A549 (cell line): ENCODE results near the gene ANO2. TPM values are rescaled to one million over a fixed set of nuclear protein-coding genes. Genes with fewer than 3 reads are reported as not detected.

Experiments
- ATAC-seq, 2 experiments: fragments of 200-7000 bp in 1 of 2; fragments of >200 bp in 1 of 2; cut with Nextera tagmentation in 1 of 2; cut with Tn5 transposase in 1 of 2; 3 replicates each; pipeline versions ENCODE4 v1.8.0 to v1.9.1; 2018 to 2020; ENCODE audit warnings: mild to moderate bottlenecking in 1 of 2, moderate library complexity in 1 of 2
- CTCF ChIA-PET: fragments of 300-600 bp; sonication (Branson Sonifier 250); formaldehyde crosslinking; extraction: SDS; loops from one replicate; lab custom pipeline; 2021; ENCODE audit warnings: antibody characterized with exemption, inconsistent platforms; lab: Yijun Ruan, JAX
- POLR2A ChIA-PET: fragments of 350-600 bp; formaldehyde crosslinking; extraction: SDS; loops from one replicate; lab custom pipeline; 2021; ENCODE audit warnings: antibody characterized with exemption, inconsistent platforms; lab: Yijun Ruan, JAX
- DNase-seq, 2 experiments: peaks; one replicate each; pipeline versions ENCODE4 v3.0.0 to v3.0.0-alpha.2; 2011 to 2016; ENCODE audit warnings: low read depth in 1 of 2, low spot score in 1 of 2
- FAIRE-seq: peaks from 2 replicates; lab custom pipeline; 2011; peaks lifted over from hg19 to GRCh38; lab: Jason Lieb, UNC
- H3K27ac ChIP-seq, 2 experiments: fragments of >200 bp; sonication (Bioruptor Twin); formaldehyde crosslinking; 3 replicates each; pipeline ENCODE4 v1.5.1; 2016 to 2017
- H3K4me1 ChIP-seq: fragments of >200 bp; sonication (Bioruptor Twin); formaldehyde crosslinking; 3 replicates; pipeline ENCODE4 v1.6.1; 2016
- H3K4me2 ChIP-seq: fragments of >200 bp; sonication (Bioruptor Twin); formaldehyde crosslinking; 3 replicates; pipeline ENCODE4 v1.6.1; 2016
- H3K4me3 ChIP-seq: fragments of >200 bp; sonication (Bioruptor Twin); formaldehyde crosslinking; 3 replicates; pipeline ENCODE4 v1.5.1; 2016
- H3K9me3 ChIP-seq: fragments of >200 bp; sonication (Bioruptor Twin); formaldehyde crosslinking; 3 replicates; pipeline ENCODE4 v1.6.1; 2016
- BCL3 ChIP-seq: fragments of >200 bp; sonication (Bioruptor Twin); formaldehyde crosslinking; IDR thresholded peaks from 3 replicates; pipeline ENCODE4 v1.6.1; 2016
- CBX2 ChIP-seq: fragments of 200-600 bp; sonication (generic); IDR thresholded peaks from 2 replicates; pipeline ENCODE4 v1.6.1; 2016; ENCODE audit warnings: low read depth, mild to moderate bottlenecking, borderline replicate concordance
- CEBPB ChIP-seq, 2 experiments: fragments of >200 bp in 1 of 2; sonication (Bioruptor Twin) in 1 of 2; formaldehyde crosslinking in 1 of 2; IDR thresholded peaks; 2 replicates each; pipeline ENCODE4 v1.6.1; 2012 to 2016
- CHD4 ChIP-seq: fragments of 200-600 bp; sonication (generic); IDR thresholded peaks from 2 replicates; pipeline ENCODE4 v1.6.1; 2016; ENCODE audit warnings: antibody characterized with exemption, mild to moderate bottlenecking, borderline replicate concordance
- CTCF ChIP-seq: fragments of >200 bp; sonication (Bioruptor Twin); formaldehyde crosslinking; IDR thresholded peaks from 3 replicates; pipeline ENCODE4 v1.5.1; 2016
- ESRRA ChIP-seq: fragments of 150-350 bp; IDR thresholded peaks from 2 replicates; pipeline ENCODE4 v1.6.1; 2014; ENCODE audit warnings: mild to moderate bottlenecking, low read length, borderline replicate concordance
- FOSL2 ChIP-seq, 2 experiments: fragments of 450-650 bp in 1 of 2; fragments of >200 bp in 1 of 2; sonication (Bioruptor Twin) in 1 of 2; formaldehyde crosslinking; IDR thresholded peaks; 2 replicates each; pipeline versions ENCODE4 v1.5.0 to v1.6.1; 2016 to 2020; ENCODE audit warnings: mild to moderate bottlenecking in 1 of 2, moderate library complexity in 1 of 2
- FOXS1 ChIP-seq: fragments of 250-450 bp; sonication (Bioruptor Pico); IDR thresholded peaks from 2 replicates; pipeline ENCODE4 v1.5.0; 2020; ENCODE audit warnings: mild to moderate bottlenecking, moderate library complexity
- HDAC2 ChIP-seq: fragments of 200-600 bp; sonication (generic); IDR thresholded peaks from 2 replicates; pipeline ENCODE4 v1.6.1; 2016
- HES2 ChIP-seq: fragments of >200 bp; sonication (Bioruptor Twin); formaldehyde crosslinking; IDR thresholded peaks from 2 replicates; pipeline ENCODE4 v1.6.1; 2016
- HOXA7 ChIP-seq: fragments of 250-450 bp; sonication (Bioruptor Pico); IDR thresholded peaks from 2 replicates; pipeline ENCODE4 v1.5.0; 2020; ENCODE audit warnings: mild to moderate bottlenecking, moderate library complexity
- HOXB13 ChIP-seq: fragments of 250-450 bp; sonication (Bioruptor Pico); IDR thresholded peaks from 2 replicates; pipeline ENCODE4 v1.5.0; 2020; ENCODE audit warnings: low read depth, mild to moderate bottlenecking, moderate library complexity
- JUNB ChIP-seq: fragments of >200 bp; sonication (Bioruptor Twin); formaldehyde crosslinking; IDR thresholded peaks from 2 replicates; pipeline ENCODE4 v1.6.1; 2016
- MAFK ChIP-seq: fragments of 450-650 bp; IDR thresholded peaks from 2 replicates; pipeline ENCODE4 v1.6.1; 2014; ENCODE audit not compliant: partially characterized antibody
- MAZ ChIP-seq: fragments of 150-350 bp; IDR thresholded peaks from 2 replicates; pipeline ENCODE4 v1.6.1; 2014; ENCODE audit warnings: antibody characterized with exemption, low read depth, low read length, borderline replicate concordance
- NFE2L2 ChIP-seq: fragments of 150-350 bp; conservative IDR thresholded peaks from 2 replicates; pipeline ENCODE4 v1.6.1; 2014; ENCODE audit warnings: low read length
- POLR2A ChIP-seq: IDR thresholded peaks from 2 replicates; pipeline ENCODE4 v1.6.1; 2012; ENCODE audit warnings: mild to moderate bottlenecking, low read length
- RAD21 ChIP-seq, 2 experiments: fragments of >200 bp in 1 of 2; sonication (Bioruptor Twin) in 1 of 2; formaldehyde crosslinking in 1 of 2; IDR thresholded peaks in 1 of 2; conservative IDR thresholded peaks in 1 of 2; 2 replicates in 1 of 2; 3 replicates in 1 of 2; pipeline ENCODE4 v1.6.1; 2012 to 2018; ENCODE audit warnings: inconsistent platforms in 1 of 2
- RFX5 ChIP-seq: fragments of 450-650 bp; IDR thresholded peaks from 2 replicates; pipeline ENCODE4 v1.7.1; 2014; ENCODE audit warnings: antibody characterized with exemption, mild to moderate bottlenecking, moderate library complexity
- RNF2 ChIP-seq: fragments of 200-600 bp; sonication (generic); IDR thresholded peaks from 2 replicates; pipeline ENCODE4 v1.6.1; 2016; ENCODE audit warnings: low read depth, mild to moderate bottlenecking, antibody characterized with exemption, moderate library complexity, borderline replicate concordance
- SMC3 ChIP-seq: fragments of >200 bp; sonication (Bioruptor Twin); formaldehyde crosslinking; IDR thresholded peaks from 3 replicates; pipeline ENCODE4 v1.6.1; 2018; ENCODE audit warnings: inconsistent platforms
- SREBF2 ChIP-seq: fragments of 450-650 bp; IDR thresholded peaks from 2 replicates; pipeline ENCODE4 v1.6.1; 2014; ENCODE audit warnings: mild to moderate bottlenecking, moderate library complexity
- ZFP36 ChIP-seq: fragments of 450-650 bp; IDR thresholded peaks from 2 replicates; pipeline ENCODE4 v1.6.1; 2014; ENCODE audit warnings: borderline replicate concordance; ENCODE audit not compliant: partially characterized antibody
- WGBS: methylation state at CpG from one replicate; pipeline ENCODE4 v1.1.6; 2017; ENCODE audit errors: missing lambda C conversion rate; 5-methylcytosine and 5-hydroxymethylcytosine counted together
- polyA plus RNA-seq, 4 experiments: library from polyadenylated mRNA; depleted of rRNA in 3 of 4; stranded (reverse); fragments of >200 nt; fragmentation: RNase III in 1 of 4; extraction: RNeasy Plus Mini Kit Qiagen cat#74134 plus additional on column Dnase treatment in 1 of 4; gene quantifications; 2 replicates in 3 of 4; 3 replicates in 1 of 4; pipeline ENCODE4 v1.2.3, GENCODE V29; 2011 to 2017
- TF ChIP-seq, protein P1 (sequence below): fragments of 150-350 bp; IDR thresholded peaks from 2 replicates; pipeline ENCODE4 v1.6.1; 2014; ENCODE audit warnings: low read depth, mild to moderate bottlenecking, low read length
- TF ChIP-seq, protein P2 (sequence below): fragments of 450-650 bp; IDR thresholded peaks from 2 replicates; pipeline ENCODE4 v1.6.1; 2014; ENCODE audit warnings: antibody characterized with exemption
- TF ChIP-seq, protein P3 (sequence below): IDR thresholded peaks from 2 replicates; pipeline ENCODE4 v1.6.1; 2012; ENCODE audit warnings: low read depth, borderline replicate concordance
- TF ChIP-seq, protein P4 (sequence below): fragments of 250-450 bp; sonication (Bioruptor Pico); IDR thresholded peaks from 2 replicates; pipeline ENCODE4 v1.5.0; 2020; ENCODE audit warnings: low read depth, mild to moderate bottlenecking, moderate library complexity
- TF ChIP-seq, protein P5 (sequence below): IDR thresholded peaks from 2 replicates; pipeline ENCODE4 v1.6.1; 2012

Gene ANO2
- polyA plus RNA-seq, 2 of the 4 experiments (the other 2 are of a cell fraction), result not detected

DNA sequence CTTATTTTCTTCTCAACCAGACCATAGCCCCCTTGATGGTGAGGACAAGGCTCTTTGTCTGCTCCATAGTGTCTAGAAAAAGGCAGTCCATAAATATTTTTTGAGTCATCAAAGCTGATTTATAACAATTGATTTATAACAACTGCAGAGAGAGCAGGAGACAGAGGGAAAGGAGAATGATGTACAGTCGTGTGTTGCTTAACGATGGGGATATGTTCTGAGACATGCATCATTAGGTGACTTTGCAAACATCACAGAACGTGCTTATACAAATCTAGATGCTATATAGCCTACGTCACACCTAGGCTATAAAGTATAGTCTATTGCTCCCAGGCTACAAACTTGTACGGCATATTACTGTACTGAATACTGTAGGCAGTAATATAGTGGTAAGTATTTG lies 369.8 kb downstream of the ANO2 start:
- no peak overlapping the region for H3K4me2 ChIP-seq
- ATAC-seq, result no peak
- TF ChIP-seq, protein P1, sequence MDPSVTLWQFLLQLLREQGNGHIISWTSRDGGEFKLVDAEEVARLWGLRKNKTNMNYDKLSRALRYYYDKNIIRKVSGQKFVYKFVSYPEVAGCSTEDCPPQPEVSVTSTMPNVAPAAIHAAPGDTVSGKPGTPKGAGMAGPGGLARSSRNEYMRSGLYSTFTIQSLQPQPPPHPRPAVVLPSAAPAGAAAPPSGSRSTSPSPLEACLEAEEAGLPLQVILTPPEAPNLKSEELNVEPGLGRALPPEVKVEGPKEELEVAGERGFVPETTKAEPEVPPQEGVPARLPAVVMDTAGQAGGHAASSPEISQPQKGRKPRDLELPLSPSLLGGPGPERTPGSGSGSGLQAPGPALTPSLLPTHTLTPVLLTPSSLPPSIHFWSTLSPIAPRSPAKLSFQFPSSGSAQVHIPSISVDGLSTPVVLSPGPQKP, result no peak
- TF ChIP-seq FOSL2 (IDR thresholded peaks at IDR 0.05) (no peak), FOSL2 (CRISPR knock-in tag; IDR thresholded peaks at IDR 0.05) (no peak), HES2 (no peak), SREBF2 (no peak), CBX2 (no peak), HDAC2 (no peak), MAZ (no peak), ESRRA (no peak), FOXS1 (CRISPR knock-in tag) (no peak), CHD4 (no peak), NFE2L2 (no peak), RFX5 (no peak), RNF2 (no peak), POLR2A (no peak)
- TF ChIP-seq, protein P2, sequence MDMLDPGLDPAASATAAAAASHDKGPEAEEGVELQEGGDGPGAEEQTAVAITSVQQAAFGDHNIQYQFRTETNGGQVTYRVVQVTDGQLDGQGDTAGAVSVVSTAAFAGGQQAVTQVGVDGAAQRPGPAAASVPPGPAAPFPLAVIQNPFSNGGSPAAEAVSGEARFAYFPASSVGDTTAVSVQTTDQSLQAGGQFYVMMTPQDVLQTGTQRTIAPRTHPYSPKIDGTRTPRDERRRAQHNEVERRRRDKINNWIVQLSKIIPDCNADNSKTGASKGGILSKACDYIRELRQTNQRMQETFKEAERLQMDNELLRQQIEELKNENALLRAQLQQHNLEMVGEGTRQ, result no peak
- TF ChIP-seq, protein P3, sequence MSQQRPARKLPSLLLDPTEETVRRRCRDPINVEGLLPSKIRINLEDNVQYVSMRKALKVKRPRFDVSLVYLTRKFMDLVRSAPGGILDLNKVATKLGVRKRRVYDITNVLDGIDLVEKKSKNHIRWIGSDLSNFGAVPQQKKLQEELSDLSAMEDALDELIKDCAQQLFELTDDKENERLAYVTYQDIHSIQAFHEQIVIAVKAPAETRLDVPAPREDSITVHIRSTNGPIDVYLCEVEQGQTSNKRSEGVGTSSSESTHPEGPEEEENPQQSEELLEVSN, result no peak
- TF ChIP-seq, protein P4, sequence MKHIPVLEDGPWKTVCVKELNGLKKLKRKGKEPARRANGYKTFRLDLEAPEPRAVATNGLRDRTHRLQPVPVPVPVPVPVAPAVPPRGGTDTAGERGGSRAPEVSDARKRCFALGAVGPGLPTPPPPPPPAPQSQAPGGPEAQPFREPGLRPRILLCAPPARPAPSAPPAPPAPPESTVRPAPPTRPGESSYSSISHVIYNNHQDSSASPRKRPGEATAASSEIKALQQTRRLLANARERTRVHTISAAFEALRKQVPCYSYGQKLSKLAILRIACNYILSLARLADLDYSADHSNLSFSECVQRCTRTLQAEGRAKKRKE, result no peak
- ChIA-PET POLR2A (no interaction called here), CTCF (no interaction called here)
- H3K27ac ChIP-seq, result no peak overlapping the region
- FAIRE-seq, result no peak
- H3K4me1 ChIP-seq, result no peaks in the 10 kb centered on the region
- H3K9me3 ChIP-seq, result no peaks in the 10 kb centered on the region
- no peak for DNase-seq
- 11% methylated on average over 5 of the region's 5 CpGs for WGBS
- H3K4me3 ChIP-seq, result no peak overlapping the region

- CTCF ChIA-PET, result no interaction called here
- Histone ChIP-seq H3K4me2 (no peak overlapping the region), H3K4me1 (no peaks in the 10 kb centered on the region), H3K4me3 (no peak overlapping the region), H3K27ac (no peak overlapping the region), H3K9me3 (no peaks in the 10 kb centered on the region)
- 8% methylated on average over 5 of the region's 5 CpGs for whole genome bisulfite sequencing
- FAIRE-seq, result no peak
- no peak for ATAC-seq
- TF ChIP-seq SMC3 (no peak), CTCF (no peak), CEBPB (IDR thresholded peaks at IDR 0.05) (no peak), ZFP36 (no peak), SREBF2 (no peak), RAD21 (conservative IDR thresholded peaks at IDR 0.05 in 1 of 2, IDR thresholded peaks at IDR 0.05 in 1 of 2) (no peak), HOXA7 (CRISPR knock-in tag) (no peak), JUNB (no peak), HOXB13 (CRISPR knock-in tag) (no peak), MAFK (no peak), BCL3 (no peak)
- TF ChIP-seq, protein P1, result no peak
- TF ChIP-seq, protein P5, sequence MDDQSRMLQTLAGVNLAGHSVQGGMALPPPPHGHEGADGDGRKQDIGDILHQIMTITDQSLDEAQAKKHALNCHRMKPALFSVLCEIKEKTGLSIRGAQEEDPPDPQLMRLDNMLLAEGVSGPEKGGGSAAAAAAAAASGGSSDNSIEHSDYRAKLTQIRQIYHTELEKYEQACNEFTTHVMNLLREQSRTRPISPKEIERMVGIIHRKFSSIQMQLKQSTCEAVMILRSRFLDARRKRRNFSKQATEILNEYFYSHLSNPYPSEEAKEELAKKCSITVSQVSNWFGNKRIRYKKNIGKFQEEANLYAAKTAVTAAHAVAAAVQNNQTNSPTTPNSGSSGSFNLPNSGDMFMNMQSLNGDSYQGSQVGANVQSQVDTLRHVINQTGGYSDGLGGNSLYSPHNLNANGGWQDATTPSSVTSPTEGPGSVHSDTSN, result no peak
- DNase-seq, result no peak
- POLR2A ChIA-PET, result no interaction called here
Observed at GRCh38 chr12:5573390-5573789, 371.7 kb downstream of the ANO2 start.
